GM19099 (cell line): ENCODE results near the gene RTRAF.

Source experiments
- POLR2A ChIP-seq: IDR thresholded peaks from 3 replicates; pipeline ENCODE4 v1.6.1; 2011; ENCODE audit warnings: low read depth; ENCODE audit not compliant: insufficient read length; ENCODE audit errors: extremely low read depth

Gene RTRAF

GRCh38 chr14:52007637-52008036 is 18.3 kb downstream of the RTRAF start:
- TF ChIP-seq POLR2A = no peak

GRCh38 chr14:52008136-52008535 is 18.8 kb downstream of the RTRAF start:
- no peak for TF ChIP-seq POLR2A

DNA sequence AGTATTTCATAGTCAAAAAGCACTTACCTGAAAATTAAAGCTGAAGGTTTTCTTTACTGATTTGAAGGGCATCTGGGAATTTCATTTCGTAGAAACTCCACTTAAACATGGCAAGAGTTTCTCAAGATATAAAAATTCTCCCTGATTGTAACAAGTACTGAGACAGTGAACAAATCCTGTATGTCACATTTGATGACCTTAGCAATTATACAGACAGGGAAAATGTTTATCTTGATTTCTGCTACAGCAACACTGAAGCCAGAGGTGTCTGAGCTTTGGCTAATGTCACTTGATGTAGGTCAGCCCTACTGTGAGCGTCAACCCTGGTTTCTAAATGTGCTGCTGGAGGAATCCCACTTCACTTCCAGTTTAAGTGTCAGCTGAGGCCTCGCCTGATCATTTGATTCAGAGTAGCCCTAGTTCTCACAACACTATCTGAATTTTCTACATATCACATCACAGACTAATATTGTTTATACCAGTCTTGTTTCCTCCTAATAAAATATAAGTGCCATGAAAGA is 20.9 kb downstream of the RTRAF start:
- TF ChIP-seq POLR2A = no peak

- TF ChIP-seq POLR2A = no peak
These were observed 22.2 kb downstream of the RTRAF start for GRCh38 chr14:52011523-52011922.

- no peak for TF ChIP-seq POLR2A
These were observed 23.3 kb downstream of the RTRAF start for GRCh38 chr14:52012635-52013034.

GRCh38 chr14:52013984-52014600 is 24.7 kb downstream of the RTRAF start:
- TF ChIP-seq POLR2A = no peak

DNA sequence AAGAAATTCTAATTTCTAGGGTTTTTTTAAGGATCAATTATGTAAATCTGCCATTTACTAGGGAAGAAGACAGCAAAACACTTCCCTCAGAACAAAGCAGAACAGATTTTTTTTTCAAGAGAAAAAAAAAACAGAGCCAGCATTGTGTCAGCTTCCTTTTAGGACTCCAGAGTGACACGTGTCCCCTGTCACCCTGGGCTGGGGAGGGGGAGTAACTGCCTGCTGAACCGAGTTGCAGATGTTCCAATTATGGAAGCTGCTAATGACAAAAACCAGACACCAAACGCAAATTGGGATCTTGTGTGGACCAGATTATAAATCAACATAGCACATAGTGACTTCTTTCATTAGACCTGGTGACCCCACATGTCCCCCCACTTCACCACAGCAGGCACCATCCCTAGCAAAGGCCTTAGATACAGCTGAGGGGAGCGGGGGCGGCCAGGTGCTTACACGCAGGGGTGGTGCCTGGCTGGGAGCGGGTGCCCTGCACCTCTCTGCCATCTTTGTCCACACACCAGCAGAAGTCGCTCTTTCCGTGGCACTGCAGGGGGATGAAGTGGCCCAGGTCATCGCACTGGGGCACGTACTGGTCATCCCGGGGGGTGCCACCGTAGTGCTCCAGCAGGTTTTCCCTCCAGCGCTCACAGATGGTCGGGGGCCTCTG is 25.4 kb downstream of the RTRAF start:
- TF ChIP-seq POLR2A = no peak

DNA sequence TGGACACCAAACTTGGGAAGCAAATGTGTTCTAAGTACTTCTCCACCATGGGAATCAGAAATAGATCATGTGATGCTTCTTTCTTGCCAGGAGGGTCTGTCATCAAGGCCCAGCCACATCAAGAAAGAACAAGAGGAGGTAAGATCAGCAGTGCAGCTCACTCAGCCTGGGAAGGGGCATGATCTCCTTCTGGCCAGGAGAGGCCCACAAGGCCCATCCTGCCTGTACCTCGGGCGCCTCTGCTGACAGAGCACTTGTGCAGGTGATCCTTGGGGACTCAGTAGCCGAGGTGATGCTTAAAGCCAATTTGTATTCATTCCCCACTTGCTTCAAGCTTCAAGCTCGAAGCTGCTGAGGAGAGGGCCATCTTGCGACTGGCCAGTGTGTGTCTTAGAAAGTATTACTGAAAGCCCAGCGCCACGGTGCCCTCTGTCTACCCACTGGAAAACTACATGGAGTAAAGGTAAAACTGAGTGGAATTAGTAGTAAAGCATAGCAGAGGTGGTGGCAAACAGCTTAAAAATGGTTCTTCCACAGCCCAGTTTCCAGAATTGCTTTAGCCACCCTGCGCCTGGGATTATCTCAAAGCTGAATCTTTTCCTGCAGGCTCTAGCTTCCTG is 26.2 kb downstream of the RTRAF start:
- no peak for TF ChIP-seq POLR2A

GRCh38 chr14:52018252-52018651 is 28.9 kb downstream of the RTRAF start:
- TF ChIP-seq POLR2A = no peak

DNA sequence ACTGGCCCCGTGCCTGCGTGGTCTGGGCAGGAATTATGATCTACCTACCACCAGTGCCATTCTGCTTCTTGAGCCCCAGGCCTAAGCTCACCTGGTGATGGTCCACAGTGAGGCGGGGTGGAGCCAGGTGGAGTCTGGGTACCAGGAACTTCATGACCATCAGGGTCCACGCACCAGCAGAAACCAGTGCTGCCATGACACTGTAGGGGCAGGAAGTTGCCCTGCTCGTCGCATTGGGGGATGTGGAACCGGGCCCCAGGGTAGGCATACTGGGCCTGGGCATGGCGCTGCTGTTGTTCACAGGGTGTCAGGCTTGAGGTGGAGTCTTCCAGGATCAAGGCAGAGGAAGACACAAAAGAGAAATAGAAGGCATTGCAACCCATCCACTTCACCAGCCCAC is 29.6 kb downstream of the RTRAF start:
- TF ChIP-seq POLR2A = no peak

- TF ChIP-seq POLR2A = no peak
These were observed 30.9 kb downstream of the RTRAF start for GRCh38 chr14:52020161-52020714.

GRCh38 chr14:52020866-52021717 is 31.7 kb downstream of the RTRAF start:
- no peak for TF ChIP-seq POLR2A

GRCh38 chr14:52021957-52022600 is 32.7 kb downstream of the RTRAF start:
- TF ChIP-seq POLR2A = no peak

- TF ChIP-seq POLR2A = no peak
These were observed 34.2 kb downstream of the RTRAF start for GRCh38 chr14:52023518-52023917.
